ENCODE measurements around the gene CDS2.

The CDS2 gene

GRCh38 chr20:5119435-5120184 lies 7.2 kb upstream of the CDS2 start, which contains the start of gene PCNA:
Gene PCNA, minus strand, starts transcription at chr20:5119958. Its CDS starts 160 bp downstream, at chr20:5119798.
- peak; percentile 98 for DNase-seq (ENCODE audit: low spot score)

- DNase-seq (ENCODE audit: low spot score), result no peak
Measured at GRCh38 chr20:5120185-5120476, 6.7 kb upstream of the CDS2 start.

- DNase-seq (ENCODE audit: low spot score), result no peak
Measured at GRCh38 chr20:5122873-5123260, 3.9 kb upstream of the CDS2 start.

GRCh38 chr20:5127204-5127858 lies 523 bp downstream of the CDS2 start:
- DNase-seq (ENCODE audit: low spot score), result peak; percentile 37

- DNase-seq (ENCODE audit: low spot score), result peak; percentile 59
Measured at GRCh38 chr20:5127859-5128424, 1.1 kb downstream of the CDS2 start.

- DNase-seq (ENCODE audit: low spot score), result no peak
Measured at GRCh38 chr20:5128886-5129285, 2.1 kb downstream of the CDS2 start.

GRCh38 chr20:5131502-5131901 lies 4.7 kb downstream of the CDS2 start:
- DNase-seq (ENCODE audit: low spot score), result no peak

- DNase-seq (ENCODE audit: low spot score), result no peak
Measured at GRCh38 chr20:5133998-5134397, 7.2 kb downstream of the CDS2 start.

- DNase-seq (ENCODE audit: low spot score), result no peak
Measured at GRCh38 chr20:5135363-5136012, 8.7 kb downstream of the CDS2 start.

- DNase-seq (ENCODE audit: low spot score), result no peak
Measured at GRCh38 chr20:5136096-5136495, 9.3 kb downstream of the CDS2 start.

GRCh38 chr20:5140195-5140594 lies 13.4 kb downstream of the CDS2 start:
- DNase-seq (ENCODE audit: low spot score), result no peak

GRCh38 chr20:5141615-5142014 lies 14.8 kb downstream of the CDS2 start:
- no peak for DNase-seq (ENCODE audit: low spot score)

GRCh38 chr20:5143851-5144250 lies 17.0 kb downstream of the CDS2 start:
- DNase-seq (ENCODE audit: low spot score), result no peak

GRCh38 chr20:5145365-5146098 lies 18.7 kb downstream of the CDS2 start:
- DNase-seq (ENCODE audit: low spot score), result no peak

GRCh38 chr20:5146099-5146668 lies 19.4 kb downstream of the CDS2 start:
- no peak for DNase-seq (ENCODE audit: low spot score)

GRCh38 chr20:5146871-5147592 lies 20.2 kb downstream of the CDS2 start:
- DNase-seq (ENCODE audit: low spot score), result no peak

- no peak for DNase-seq (ENCODE audit: low spot score)
Measured at GRCh38 chr20:5148581-5148980, 21.8 kb downstream of the CDS2 start.

GRCh38 chr20:5149892-5150225 lies 23.1 kb downstream of the CDS2 start:
- DNase-seq (ENCODE audit: low spot score), result no peak

- DNase-seq (ENCODE audit: low spot score), result no peak
Measured at GRCh38 chr20:5150226-5151076, 23.6 kb downstream of the CDS2 start.

- DNase-seq (ENCODE audit: low spot score), result no peak
Measured at GRCh38 chr20:5153152-5153467, 26.3 kb downstream of the CDS2 start.
